ENCODE measurements around the gene HLA-DPA1.

HLA-DPA1 gene

DNA sequence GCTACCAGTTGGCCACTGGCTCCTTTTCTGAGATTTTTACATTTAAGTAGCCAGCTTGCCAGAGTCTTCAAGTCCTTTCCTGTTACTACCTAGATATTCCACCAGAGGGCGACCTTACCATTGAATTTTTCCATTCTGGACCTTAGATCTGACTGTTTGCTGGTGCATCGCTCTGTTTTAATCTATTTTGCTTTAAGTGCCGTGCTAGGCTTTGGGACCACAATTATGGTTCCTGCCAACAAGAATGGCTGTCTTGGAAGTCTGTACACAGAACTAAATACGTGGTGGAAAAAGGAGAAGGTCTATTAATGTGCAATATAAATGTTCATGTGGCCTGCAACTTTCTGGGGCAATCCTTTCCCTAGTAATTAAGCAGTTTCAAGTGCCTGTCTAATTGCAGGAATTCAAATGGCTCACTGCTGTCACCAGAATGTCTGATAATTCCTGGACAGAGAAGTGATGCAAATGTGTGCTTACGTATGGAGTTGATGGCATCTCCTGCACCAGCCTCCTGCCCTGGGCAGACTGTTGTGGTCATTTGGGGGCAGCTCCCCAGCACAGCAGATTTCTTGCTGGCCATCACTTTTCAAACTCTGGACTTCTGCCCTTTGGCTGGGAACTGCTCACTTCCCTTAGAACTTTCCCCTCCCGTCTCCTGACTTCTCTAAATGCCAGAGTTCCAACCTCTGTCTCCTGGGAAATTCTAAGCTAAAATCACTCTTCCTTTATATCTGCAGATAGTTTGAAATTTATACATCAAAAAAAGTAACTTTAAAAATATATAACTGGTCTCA lies 58.4 kb downstream of the HLA-DPA1 start:
- DNase-seq, result peak; percentile 86
